ENCODE measurements around the gene RAB9A. TPM values are rescaled to one million over a fixed set of nuclear protein-coding genes. Genes with fewer than 3 reads are reported as not detected.

RAB9A gene
- total and polyA plus RNA-seq, 10 of the 15 experiments (the other 5 are each of a cell fraction or from before 2014, with no cell fraction given), result 42.1 to 142 (median 49.9) TPM

GRCh38 chrX:13689741-13690211 is 848 bp downstream of the RAB9A start:
- POLR2A ChIA-PET, result interaction anchor here (1.0 to 10.2 kb wide), 4 partner anchors 17 to 45 kb away, joined by 3 to 130 read pairs (median 28); partner anchors contain the start of genes OFD1 and TRAPPC2
- SMC1A ChIA-PET (ENCODE audit: uncharacterized antibody, unreplicated experiment), result interaction anchor here (0.9 to 13.8 kb wide), 10 partner anchors 7 to 342 kb away, joined by 5 to 198 read pairs (median 76); partner anchors contain the start of genes OFD1 and TRAPPC2
- Histone ChIP-seq H3K9me3 (replicated peaks; ENCODE audit: control insufficient read depth, insufficient read depth, low read length) (no peaks in the 10 kb centered on the region; the same call in 2 of the 3 replicates), H3K36me3 (ENCODE audit: control insufficient read depth in 2 of 2, insufficient read depth in 2 of 2, low read length in 1 of 2) (no peaks in the 10 kb centered on the region), H4K20me1 (ENCODE audit: control insufficient read depth, insufficient read depth) (0 out of 2 replicates have a peak, but pooled peaks cover 2% of the 10 kb centered on the region), H3K4me2 (ENCODE audit: control insufficient read depth, insufficient read depth) (peak overlapping the region; percentile 75), H3K27me3 (replicated peaks in 1 of 2; ENCODE audit: control insufficient read depth in 2 of 2, insufficient read depth in 2 of 2, low read length in 1 of 2) (no peaks in the 10 kb centered on the region), H3K9ac (ENCODE audit: control insufficient read depth, insufficient read depth, low read length) (peak overlapping the region; percentile 93), H3K27ac (ENCODE audit: control insufficient read depth, insufficient read depth) (peak overlapping the region; percentile 91), H3K4me1 (ENCODE audit: control insufficient read depth, insufficient read depth, low read length) (peaks cover 16% of the 10 kb centered on the region), H3K79me2 (ENCODE audit: control insufficient read depth, insufficient read depth, low read length) (peaks cover 60% of the 10 kb centered on the region), H2AFZ (ENCODE audit: control insufficient read depth, low read depth, low read length) (peak overlapping the region; percentile 77; the same call in 1 of the 2 replicates), H3K4me3 (peak overlapping the region; percentile 84)
- DNase-seq (ENCODE audit: low read depth, low spot score) (no peak), FAIRE-seq (no peak), ATAC-seq (no peak)
- RAD21 ChIA-PET (ENCODE audit: unreplicated experiment), result interaction anchor here (2.2 to 11.4 kb wide), 6 partner anchors 8 to 63 kb away, joined by 10 to 175 read pairs (median 40); no protein-coding TSS in a partner anchor
- intact Hi-C loops (cut with micrococcal nuclease; ENCODE audit: unreplicated experiment), result loop anchor here (2.0 to 10.0 kb wide), 3 partner anchors 45 to 735 kb away; partner anchors contain the start of genes OFD1 and TRAPPC2
- CTCF ChIA-PET, result interaction anchor here (1.6 to 10.2 kb wide), 4 partner anchors 8 to 45 kb away, joined by 4 to 89 read pairs (median 19); partner anchors contain the start of genes OFD1 and TRAPPC2
- WGBS (ENCODE audit: insufficient coverage, insufficient replicate concordance, low lambda C conversion rate, missing lambda C conversion rate), result 12% methylated on average over 16 of the region's 16 CpGs
- in situ Hi-C loops (cut with MboI), result no loop called here
- BruUV-seq (replicated peaks), result TSS peak; percentile 65
- TF ChIP-seq MLLT1 (IDR thresholded peaks at IDR 0.05) (peak; percentile 71), NFIC (IDR thresholded peaks at IDR 0.05; ENCODE audit: low read depth, low read length) (no peak), E2F8 (IDR thresholded peaks at IDR 0.05; ENCODE audit: low read depth, partially characterized antibody) (no peak), STAT3 (IDR thresholded peaks at IDR 0.05; ENCODE audit: low read depth, low read length) (no peak), EGR1 (IDR thresholded peaks at IDR 0.05; ENCODE audit: borderline replicate concordance in 1 of 2, low read depth in 2 of 2, low read length in 2 of 2) (no peak), PRDM15 (CRISPR knock-in tag; IDR thresholded peaks at IDR 0.05) (no peak), RUNX3 (IDR thresholded peaks at IDR 0.05; ENCODE audit: low read length) (no peak), PKNOX1 (IDR thresholded peaks at IDR 0.05) (no peak), BHLHE40 (IDR thresholded peaks at IDR 0.05; ENCODE audit: borderline replicate concordance in 1 of 2, low read depth in 2 of 2, low read length in 1 of 2) (peak; percentile 79 to 86), RAD51 (IDR thresholded peaks at IDR 0.05) (peak; percentile 83), USF1 (IDR thresholded peaks at IDR 0.05; ENCODE audit: borderline replicate concordance, extremely low read length, insufficient read depth, low read depth, low read length) (peak; percentile 9), RCOR1 (conservative IDR thresholded peaks at IDR 0.05; ENCODE audit: low read depth, low read length) (no peak)
